Brain microvascular endothelial cell (primary cell): ENCODE data around the gene BPHL.
A peak's percentile ranks its signal among the peaks of the same experiment; 100 is the strongest.

Experiments used
- DNase-seq: peaks from one replicate; pipeline ENCODE4 v3.0.0-alpha.2; 2020
- H3K27ac ChIP-seq: fragments of 250-450 bp; sonication (Bioruptor Pico); 2 replicates; pipeline ENCODE4 v1.5.1; 2020; ENCODE audit warnings: mild to moderate bottlenecking, moderate library complexity
- H3K27me3 ChIP-seq: fragments of 250-450 bp; sonication (Bioruptor Pico); replicated peaks from 2 replicates; pipeline ENCODE4 v1.5.1; 2020; ENCODE audit warnings: mild to moderate bottlenecking
- H3K36me3 ChIP-seq: fragments of 250-450 bp; sonication (Bioruptor Pico); replicated peaks from 2 replicates; pipeline ENCODE4 v1.5.1; 2020; ENCODE audit warnings: mild to moderate bottlenecking
- H3K4me3 ChIP-seq: 2 replicates; pipeline ENCODE4 v1.5.1; 2011; ENCODE audit warnings: low read depth, mild to moderate bottlenecking, control low read depth, low read length, moderate library complexity
- CTCF ChIP-seq: IDR thresholded peaks from 2 replicates; pipeline ENCODE4 v1.5.1; 2011; ENCODE audit warnings: low read depth, mild to moderate bottlenecking, moderate library complexity, low read length, control low read depth, inconsistent platforms; ENCODE audit errors: missing control alignments
- in situ Hi-C: cut with HindIII; loops from 2 replicates; pipeline ENCODE4 v1.10.0; 2017; ENCODE audit warnings: low sequenced_read_pairs, low pct_ligation_motif_present

Gene BPHL

GRCh38 chr6:3088446-3088845 lies 30.1 kb upstream of the BPHL start:
- peak; percentile 57 for DNase-seq
- TF ChIP-seq CTCF: no peak
- no peak overlapping the region for H3K27ac ChIP-seq
- no peak overlapping the region for H3K4me3 ChIP-seq
- in situ Hi-C loops: no loop called here
- no peaks in the 10 kb centered on the region for H3K27me3 ChIP-seq
- H3K36me3 ChIP-seq: peaks cover 21% of the 10 kb centered on the region

GRCh38 chr6:3088968-3089367 lies 29.5 kb upstream of the BPHL start:
- H3K27me3 ChIP-seq: no peaks in the 10 kb centered on the region
- TF ChIP-seq CTCF: no peak
- peaks cover 18% of the 10 kb centered on the region for H3K36me3 ChIP-seq
- in situ Hi-C loops: no loop called here
- H3K4me3 ChIP-seq: no peak overlapping the region
- no peak for DNase-seq
- H3K27ac ChIP-seq: no peak overlapping the region

GRCh38 chr6:3090013-3090412 lies 28.5 kb upstream of the BPHL start:
- in situ Hi-C loops: no loop called here
- H3K36me3 ChIP-seq: peaks cover 12% of the 10 kb centered on the region
- H3K4me3 ChIP-seq: no peak overlapping the region
- no peak overlapping the region for H3K27ac ChIP-seq
- H3K27me3 ChIP-seq: no peaks in the 10 kb centered on the region
- no peak for DNase-seq
- TF ChIP-seq CTCF: no peak

- peaks cover 18% of the 10 kb centered on the region for H3K36me3 ChIP-seq
- in situ Hi-C loops: no loop called here
- no peak overlapping the region for H3K4me3 ChIP-seq
- no peak for DNase-seq
- no peaks in the 10 kb centered on the region for H3K27me3 ChIP-seq
- TF ChIP-seq CTCF: no peak
- no peak overlapping the region for H3K27ac ChIP-seq
These were observed 23.7 kb upstream of the BPHL start for GRCh38 chr6:3094815-3095214.

GRCh38 chr6:3102875-3103274 lies 15.6 kb upstream of the BPHL start:
- Histone ChIP-seq H3K27ac (no peak overlapping the region), H3K36me3 (peaks cover 41% of the 10 kb centered on the region), H3K27me3 (no peaks in the 10 kb centered on the region), H3K4me3 (no peak overlapping the region)
- DNase-seq: no peak
- in situ Hi-C loops: no loop called here
- no peak for TF ChIP-seq CTCF

- H3K27ac ChIP-seq: no peak overlapping the region
- in situ Hi-C loops: no loop called here
- no peak for TF ChIP-seq CTCF
- H3K4me3 ChIP-seq: no peak overlapping the region
- H3K36me3 ChIP-seq: peaks cover 53% of the 10 kb centered on the region
- no peaks in the 10 kb centered on the region for H3K27me3 ChIP-seq
- no peak for DNase-seq
These were observed 9.6 kb upstream of the BPHL start for GRCh38 chr6:3108746-3109414.
